NCI-H69 (cell line): ENCODE data around the gene CDKN2AIP.

Experiments used
- DNase-seq: peaks from one replicate; lab custom pipeline; 2025; lab: John Stamatoyannopoulos, UW

CDKN2AIP gene

DNA sequence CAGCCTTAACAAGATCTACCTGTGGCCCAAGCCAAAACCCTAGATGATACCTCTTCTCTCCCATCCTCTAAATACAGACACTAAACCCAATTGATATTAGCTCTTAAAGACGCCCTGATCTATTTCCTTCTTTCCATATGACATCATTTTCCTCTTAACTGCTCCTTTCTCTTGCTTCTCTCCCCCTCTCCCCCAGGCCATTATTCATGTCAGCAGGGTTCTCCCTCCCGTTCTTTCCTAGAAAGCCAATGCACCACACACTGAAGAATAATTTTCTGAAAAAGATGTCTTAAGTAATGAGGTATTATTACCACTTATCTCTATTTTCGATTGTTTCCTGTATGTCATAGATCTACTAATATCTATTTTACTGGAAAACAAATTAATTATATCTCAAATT, 50.7 kb downstream of the CDKN2AIP start:
- DNase-seq: no peak
